Naive thymus-derived CD4-positive, alpha-beta T cell (primary cell): Measurements from ENCODE around the gene CAPZA1. TPM values are rescaled to one million over a fixed set of nuclear protein-coding genes. Genes with fewer than 3 reads are reported as not detected.

Experiments
- ATAC-seq: fragments of 150-1000 bp; cut with Tn5 transposase; 2 replicates; pipeline ENCODE4 v1.10.0; 2021; ENCODE audit warnings: mild to moderate bottlenecking, moderate library complexity
- CTCF ChIA-PET: fragments of 350-600 bp; sonication (Branson Sonifier 250); formaldehyde crosslinking; loops from one replicate; lab custom pipeline; 2021; ENCODE audit warnings: antibody characterized with exemption; lab: Charles Lee
- POLR2A ChIA-PET: fragments of 350-600 bp; sonication (Branson Sonifier 250); formaldehyde crosslinking; loops from one replicate; lab custom pipeline; 2021; ENCODE audit warnings: antibody characterized with exemption, inconsistent platforms; lab: Charles Lee
- DNase-seq, 9 donors: peaks; one replicate each; pipeline versions ENCODE4 v3.0.0 to v3.0.0-alpha.2; 2020 to 2022; ENCODE audit warnings: mixed read lengths in 1 of 9
- H3K27ac ChIP-seq: one replicate; pipeline ENCODE4 v1.7.0; 2013; ENCODE audit warnings: mild to moderate bottlenecking, low read depth, low read length, moderate library complexity
- H3K27me3 ChIP-seq, 2 donors: one replicate each; pipeline ENCODE4 v1.7.0; 2013; ENCODE audit warnings: low read length in 2 of 2, mild to moderate bottlenecking in 2 of 2, moderate library complexity in 2 of 2; ENCODE audit not compliant: control insufficient read depth in 2 of 2, insufficient read depth in 2 of 2
- H3K36me3 ChIP-seq, 3 experiments: 1 replicate in 2 of 3; 2 replicates in 1 of 3; pipeline ENCODE4 v1.7.0; 2013; ENCODE audit warnings: low read length in 3 of 3, mild to moderate bottlenecking in 3 of 3, moderate library complexity in 1 of 3; ENCODE audit not compliant: insufficient read depth in 3 of 3, control insufficient read depth in 2 of 3
- H3K4me1 ChIP-seq, 2 donors: one replicate each; pipeline ENCODE4 v1.7.0; 2013; ENCODE audit warnings: low read length in 2 of 2, mild to moderate bottlenecking in 2 of 2, moderate library complexity in 1 of 2; ENCODE audit not compliant: control insufficient read depth in 2 of 2, insufficient read depth in 2 of 2
- H3K4me3 ChIP-seq: 2 replicates; pipeline ENCODE4 v1.7.0; 2013; ENCODE audit warnings: mild to moderate bottlenecking, low read length
- H3K9me3 ChIP-seq, 3 experiments: 1 replicate in 2 of 3; 2 replicates in 1 of 3; pipeline ENCODE4 v1.7.0; 2013; ENCODE audit warnings: low read length in 3 of 3; ENCODE audit not compliant: control insufficient read depth in 2 of 3
- H3K27ac Mint-ChIP-seq, 9 donors: one replicate each; pipeline ENCODE4 v1.8.0; 2020 to 2022; ENCODE audit warnings: mixed read lengths in 9 of 9, mild to moderate bottlenecking in 8 of 9, moderate library complexity in 5 of 9, inconsistent platforms in 2 of 9
- H3K27me3 Mint-ChIP-seq, 5 donors: one replicate each; pipeline ENCODE4 v1.8.0; 2021 to 2022; ENCODE audit warnings: mixed read lengths in 5 of 5, mild to moderate bottlenecking in 1 of 5
- H3K36me3 Mint-ChIP-seq, 5 donors: one replicate each; pipeline ENCODE4 v1.8.0; 2020 to 2022; ENCODE audit warnings: mixed read lengths in 5 of 5, mild to moderate bottlenecking in 3 of 5, inconsistent platforms in 1 of 5
- H3K4me1 Mint-ChIP-seq, 7 donors: one replicate each; pipeline ENCODE4 v1.8.0; 2020 to 2022; ENCODE audit warnings: mixed read lengths in 7 of 7, mild to moderate bottlenecking in 3 of 7, inconsistent platforms in 1 of 7
- H3K4me3 Mint-ChIP-seq, 10 donors: one replicate each; pipeline ENCODE4 v1.8.0; 2020 to 2022; ENCODE audit warnings: mild to moderate bottlenecking in 10 of 10, mixed read lengths in 10 of 10, moderate library complexity in 6 of 10, inconsistent platforms in 2 of 10
- H3K9me3 Mint-ChIP-seq, 11 donors: one replicate each; pipeline ENCODE4 v1.8.0; 2020 to 2022; ENCODE audit warnings: mixed read lengths in 11 of 11, mild to moderate bottlenecking in 4 of 11, inconsistent platforms in 1 of 11, moderate library complexity in 1 of 11
- intact Hi-C, 2 donors: fragments of 100-400 bp; cut with micrococcal nuclease; formaldehyde crosslinking; loops; one replicate each; pipeline ENCODE4 v1.15.1; 2023
- polyA plus RNA-seq, 2 donors: library from polyadenylated mRNA; unstranded; fragments of 300-500 nt; fragmentation: Illumina TruSeq; gene quantifications; one replicate each; pipeline ENCODE4 v1.2.3, GENCODE V29; 2021
- total RNA-seq, 6 experiments: library from RNA in 5 of 6; stranded (reverse) in 5 of 6; gene quantifications; 1 replicate in 5 of 6; 2 replicates in 1 of 6; pipeline ENCODE4 v1.2.3 and lab custom pipeline; 2021 to 2026

The CAPZA1 gene
- total and polyA plus RNA-seq, 7 experiments from 2014 or later = 114 to 237 (median 135) TPM

DNA sequence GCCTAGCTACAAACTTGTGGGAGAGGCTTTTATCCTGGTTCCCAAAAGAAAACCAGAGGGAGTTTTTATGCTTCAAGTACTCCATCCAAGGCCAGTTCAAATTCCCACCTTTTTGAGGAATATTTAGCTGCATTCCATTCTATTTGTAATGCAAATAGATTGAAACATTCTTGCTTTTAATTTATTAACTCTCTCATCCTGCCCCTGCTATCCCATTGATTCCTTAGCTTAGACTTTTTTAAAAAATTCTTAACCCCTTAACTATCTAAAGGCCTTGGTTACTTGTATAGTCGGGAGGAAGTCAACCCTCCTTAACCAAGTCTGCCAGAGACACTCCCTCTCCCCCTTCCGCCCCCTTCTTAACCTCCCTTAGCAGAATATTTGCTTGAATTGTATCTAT is 52.4 kb downstream of the CAPZA1 start:
- no peaks in the 10 kb centered on the region for H3K9me3 ChIP-seq
- CTCF ChIA-PET = interaction anchor here (0.6 to 2.8 kb wide), 5 partner anchors 10 to 170 kb away, joined by 3 to 6 read pairs (median 4); partner anchors contain the start of genes CAPZA1 and ST7L
- DNase-seq (no peak), ATAC-seq (no peak)
- peaks cover 0 to 43% (median 19%) of the 10 kb centered on the region in 3 experiments for H3K36me3 ChIP-seq
- H3K4me1 ChIP-seq = peaks cover 14 to 19% of the 10 kb centered on the region in 2 donors
- Mint-ChIP-seq H3K4me1 (peaks cover 26 to 62% (median 43%) of the 10 kb centered on the region in 7 donors), H3K27ac (peak overlapping the region in 8 of 9 donors; percentile 26 to 91 (median 68)), H3K27me3 (no peaks in the 10 kb centered on the region), H3K4me3 (no peak overlapping the region), H3K36me3 (peaks cover 3 to 56% (median 13%) of the 10 kb centered on the region in 5 donors), H3K9me3 (no peaks in the 10 kb centered on the region)
- POLR2A ChIA-PET = interaction anchor here (1.7 to 5.6 kb wide), 3 partner anchors 12 to 55 kb away, joined by 4 to 76 read pairs (median 6); partner anchors contain the start of genes CAPZA1, PPM1J and ST7L
- no peaks in the 10 kb centered on the region for H3K27me3 ChIP-seq
- intact Hi-C loops = loop anchor here (10.0 kb wide), 2 partner anchors 167 to 277 kb away; partner anchors contain the start of genes WNT2B (in 2 of the 2) and CTTNBP2NL (in 1 of the 2)
- peak overlapping the region; percentile 26 for H3K27ac ChIP-seq
- H3K4me3 ChIP-seq = no peak overlapping the region

DNA sequence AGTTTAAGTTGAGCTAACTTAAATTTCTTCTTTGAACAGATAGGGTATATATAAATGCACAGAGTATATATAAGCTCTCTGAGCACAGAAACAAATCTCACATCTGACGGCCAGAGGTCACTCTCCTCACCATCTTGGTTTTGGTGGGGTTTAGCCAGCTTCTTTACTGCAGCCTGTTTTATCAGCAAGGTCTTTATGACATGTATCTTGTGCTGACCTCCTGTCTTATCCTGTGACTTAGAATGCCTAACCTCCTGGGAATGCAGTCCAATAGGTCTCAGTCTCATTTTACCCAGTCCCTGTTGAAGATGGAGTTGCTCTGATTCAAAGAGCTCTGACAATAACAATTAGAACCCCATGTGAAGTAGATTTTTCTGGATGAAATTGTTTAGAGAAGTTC is 53.2 kb downstream of the CAPZA1 start:
- Histone ChIP-seq H3K36me3 (peaks cover 0 to 34% (median 19%) of the 10 kb centered on the region in 3 experiments), H3K4me3 (no peak overlapping the region), H3K9me3 (no peaks in the 10 kb centered on the region), H3K27me3 (no peaks in the 10 kb centered on the region), H3K4me1 (peaks cover 17 to 19% of the 10 kb centered on the region in 2 donors), H3K27ac (peak overlapping the region; percentile 26)
- ChIA-PET POLR2A (interaction anchor here (0.7 to 5.6 kb wide), 8 partner anchors 11 to 76 kb away, joined by 3 to 76 read pairs (median 4); partner anchors contain the start of genes CAPZA1, PPM1J and ST7L), CTCF (interaction anchor here (0.7 to 2.8 kb wide), 4 partner anchors 9 to 171 kb away, joined by 3 to 6 read pairs (median 4); partner anchors contain the start of genes CAPZA1 and ST7L)
- Mint-ChIP-seq H3K4me3 (peak overlapping the region in 9 of 10 donors; percentile 7 to 99 (median 94)), H3K4me1 (peaks cover 30 to 63% (median 50%) of the 10 kb centered on the region in 7 donors), H3K27me3 (no peaks in the 10 kb centered on the region), H3K36me3 (peaks cover 0 to 52% (median 7%) of the 10 kb centered on the region in 5 donors), H3K27ac (peak overlapping the region; percentile 28 to 97 (median 86)), H3K9me3 (no peaks in the 10 kb centered on the region)
- DNase-seq (no peak), ATAC-seq (no peak)
- intact Hi-C loops = loop anchor here (10.0 kb wide), 2 partner anchors 168 to 278 kb away; partner anchors contain the start of genes WNT2B (in 2 of the 2) and CTTNBP2NL (in 1 of the 2)

DNA sequence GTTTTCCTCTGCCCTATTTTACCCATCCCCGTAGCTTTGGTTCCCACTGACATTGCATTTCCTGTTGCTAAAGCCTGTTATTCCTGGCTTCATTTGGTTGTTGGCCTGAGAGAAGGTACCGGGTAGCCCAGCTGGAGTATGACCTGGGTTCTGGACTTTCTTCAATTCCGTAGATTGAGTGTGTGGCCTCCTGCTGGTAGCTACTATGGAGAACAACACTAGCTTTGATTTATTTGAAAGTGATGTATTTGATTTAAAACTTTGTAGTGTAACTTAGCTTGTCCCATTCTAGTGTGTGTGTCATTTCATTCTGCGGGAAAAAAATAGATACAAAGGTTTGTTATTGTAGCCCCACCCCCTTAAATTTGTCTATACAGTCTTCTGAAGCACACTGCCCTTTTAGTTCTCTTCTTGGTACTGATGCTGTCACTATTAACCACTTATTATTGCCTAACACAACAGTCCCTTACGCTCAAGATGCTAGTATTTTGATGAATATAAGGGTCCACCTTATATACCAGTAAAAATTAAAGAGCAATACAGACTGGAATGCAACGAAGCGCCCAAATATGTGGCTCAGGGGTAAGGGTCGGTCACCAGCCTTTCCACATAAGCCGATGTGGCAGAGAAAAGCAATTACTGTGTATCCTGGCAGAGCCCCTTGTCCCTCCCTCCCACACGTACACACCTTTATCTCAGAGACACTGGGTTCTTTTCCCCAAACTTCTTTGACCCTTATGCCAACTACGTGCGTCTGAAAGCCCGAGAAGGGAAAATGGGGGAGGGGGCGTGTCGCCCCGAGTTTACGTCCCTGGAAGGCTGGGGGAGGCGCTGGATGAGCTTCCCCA is 54.2 kb downstream of the CAPZA1 start:
- DNase-seq = peak in 7 of 9 donors; percentile 19 to 46 (median 31)
- Histone ChIP-seq H3K36me3 (peaks cover 0 to 25% (median 19%) of the 10 kb centered on the region in 3 experiments), H3K27me3 (no peaks in the 10 kb centered on the region), H3K4me1 (peaks cover 17 to 19% of the 10 kb centered on the region in 2 donors), H3K27ac (peak overlapping the region; percentile 88), H3K4me3 (peak overlapping the region; percentile 92), H3K9me3 (no peaks in the 10 kb centered on the region)
- ChIA-PET CTCF (interaction anchor here (0.8 to 2.8 kb wide), 4 partner anchors 16 to 73 kb away, joined by 3 to 6 read pairs (median 4); partner anchors contain the start of genes CAPZA1 and ST7L), POLR2A (interaction anchor here (0.5 to 5.6 kb wide), 16 partner anchors 9 to 1099 kb away, joined by 3 to 76 read pairs (median 4); partner anchors contain the start of genes CAPZA1, MAGI3, PPM1J and ST7L)
- no peaks in the 10 kb centered on the region for H3K27me3 Mint-ChIP-seq
- peak overlapping the region; percentile 86 to 98 (median 94) for H3K27ac Mint-ChIP-seq
- peak overlapping the region; percentile 94 to 99 (median 97) for H3K4me3 Mint-ChIP-seq
- H3K36me3 Mint-ChIP-seq = peaks cover 0 to 50% (median 6%) of the 10 kb centered on the region in 5 donors
- ATAC-seq = peak; percentile 53
- intact Hi-C loops = loop anchor here (1.0 to 10.0 kb wide), 7 partner anchors 31 to 279 kb away; partner anchors contain the start of genes PPM1J (in 2 of the 2), WNT2B (in 2 of the 2), CAPZA1 (in 1 of the 2) and CTTNBP2NL (in 1 of the 2)
- no peaks in the 10 kb centered on the region for H3K9me3 Mint-ChIP-seq
- H3K4me1 Mint-ChIP-seq = peaks cover 31 to 63% (median 51%) of the 10 kb centered on the region in 7 donors

DNA sequence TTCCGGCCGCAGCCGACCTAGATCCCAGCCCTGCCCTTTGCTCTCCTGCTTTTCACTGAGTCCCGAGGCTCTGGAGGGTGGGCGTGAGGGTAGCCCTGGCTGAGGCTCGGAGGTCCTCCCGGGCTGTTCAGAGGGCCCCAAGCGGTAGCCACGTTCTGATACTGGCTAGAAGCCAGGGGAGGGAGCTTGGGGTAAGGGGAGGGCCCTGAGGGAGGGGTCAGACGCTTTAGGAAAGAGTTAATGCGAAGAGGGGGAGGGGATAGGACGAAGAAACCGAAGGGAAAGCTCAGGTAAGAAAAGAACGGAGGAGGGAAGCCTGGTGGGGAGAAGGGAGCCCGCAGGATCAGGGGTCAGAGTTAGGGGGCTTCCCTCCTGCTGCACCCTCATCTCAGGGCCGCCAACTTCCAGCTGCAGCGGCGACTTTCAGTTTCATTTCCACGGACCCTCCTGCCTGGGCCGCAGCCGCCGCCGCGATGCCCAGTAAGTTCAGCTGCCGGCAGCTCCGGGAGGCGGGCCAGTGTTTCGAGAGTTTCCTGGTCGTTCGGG is 54.9 kb downstream of the CAPZA1 start, which contains the start of gene MOV10:
MOV10 (plus strand) TSS at position 220 of the 546 bp plus-strand sequence; CDS start at position 474, 254 bp downstream.
- H3K4me1 Mint-ChIP-seq = peaks cover 37 to 62% (median 58%) of the 10 kb centered on the region in 7 donors

DNA sequence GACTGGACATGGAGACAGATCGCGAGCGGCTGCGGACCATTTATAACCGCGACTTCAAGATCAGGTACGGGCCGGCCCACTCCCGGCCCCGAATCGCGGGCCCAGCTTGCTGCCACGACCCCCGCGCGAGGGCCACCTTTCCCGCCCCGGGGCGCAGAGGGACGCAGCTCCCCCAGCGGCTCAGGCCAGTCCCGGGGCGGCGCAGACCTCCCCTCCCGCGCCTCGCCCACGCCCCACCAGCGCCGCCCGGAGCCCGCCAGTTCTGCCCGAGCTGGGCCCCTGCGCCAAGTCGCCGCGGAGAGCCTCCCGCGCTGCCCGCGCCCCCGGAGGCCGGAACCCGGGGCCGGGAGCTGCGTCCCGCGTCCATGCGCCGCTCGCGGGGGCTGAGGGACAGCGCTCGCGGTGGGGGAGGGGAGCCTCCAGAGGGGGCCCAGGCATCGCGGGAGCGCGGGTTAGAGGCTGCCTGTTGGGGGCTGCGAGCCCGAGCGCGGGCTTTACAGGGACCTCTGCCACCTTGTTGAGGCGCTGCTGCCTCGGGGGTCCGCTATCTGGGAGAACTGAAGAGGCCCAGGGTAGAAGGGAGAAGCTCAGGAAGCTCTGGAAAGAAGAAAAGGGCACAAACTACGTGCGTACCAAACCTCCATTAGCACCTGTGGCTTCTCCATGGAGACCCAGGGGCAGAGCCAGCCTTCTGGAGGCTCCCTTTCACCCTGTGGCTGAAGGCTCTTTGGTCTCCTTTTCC is 55.5 kb downstream of the CAPZA1 start:
- Mint-ChIP-seq H3K4me3 (peak overlapping the region; percentile 94 to 99 (median 97)), H3K36me3 (peaks cover 4 to 46% (median 9%) of the 10 kb centered on the region in 5 donors), H3K4me1 (peaks cover 38 to 65% (median 63%) of the 10 kb centered on the region in 7 donors), H3K9me3 (peaks cover 0 to 3% (median 0%) of the 10 kb centered on the region in 11 donors), H3K27ac (peak overlapping the region; percentile 90 to 98 (median 95)), H3K27me3 (no peaks in the 10 kb centered on the region)
- Histone ChIP-seq H3K27me3 (no peaks in the 10 kb centered on the region), H3K9me3 (no peaks in the 10 kb centered on the region), H3K4me3 (peak overlapping the region; percentile 92), H3K4me1 (peaks cover 17 to 19% of the 10 kb centered on the region in 2 donors), H3K27ac (peak overlapping the region; percentile 88), H3K36me3 (peaks cover 0 to 12% (median 10%) of the 10 kb centered on the region in 3 experiments)
- ChIA-PET POLR2A (interaction anchor here (0.5 to 5.6 kb wide), 19 partner anchors 9 to 1917 kb away, joined by 3 to 76 read pairs (median 3); partner anchors contain the start of genes CAPZA1, LRIG2, MAGI3 and PPM1J), CTCF (interaction anchor here (0.6 to 2.8 kb wide), 7 partner anchors 27 to 175 kb away, joined by 3 to 6 read pairs (median 3); partner anchors contain the start of genes CAPZA1 and ST7L)
- DNase-seq (peak; percentile 20 to 66 (median 40)), ATAC-seq (peak; percentile 53)
- intact Hi-C loops = loop anchor here (1.0 to 10.0 kb wide), 8 partner anchors 30 to 280 kb away; partner anchors contain the start of genes PPM1J (in 2 of the 2), WNT2B (in 2 of the 2), CAPZA1 (in 1 of the 2) and CTTNBP2NL (in 1 of the 2)

More for the DNA sequence above, 54.9 kb downstream of the CAPZA1 start, which contains the start of gene MOV10:
- peak within 1 kb of the TSS; percentile 88 for H3K27ac ChIP-seq
- H3K27ac Mint-ChIP-seq = peak within 1 kb of the TSS; percentile 90 to 98 (median 95)
- peak within 1 kb of the TSS; percentile 92 for H3K4me3 ChIP-seq
- ATAC-seq (peak; percentile 73), DNase-seq (peak; percentile 38 to 62 (median 59))
- intact Hi-C loops = loop anchor here (1.0 to 10.0 kb wide), 7 partner anchors 31 to 280 kb away; partner anchors contain the start of genes PPM1J (in 2 of the 2), WNT2B (in 2 of the 2), CAPZA1 (in 1 of the 2) and CTTNBP2NL (in 1 of the 2)
- H3K36me3 Mint-ChIP-seq = peaks cover 0 to 48% (median 5%) of the 10 kb centered on the region in 5 donors
- no peaks in the 10 kb centered on the region for H3K9me3 ChIP-seq
- ChIA-PET CTCF (interaction anchor here (0.8 to 2.8 kb wide), 5 partner anchors 27 to 175 kb away, joined by 3 to 6 read pairs (median 3); partner anchors contain the start of genes CAPZA1 and ST7L), POLR2A (interaction anchor here (0.5 to 5.6 kb wide), 18 partner anchors 9 to 1917 kb away, joined by 3 to 76 read pairs (median 4); partner anchors contain the start of genes CAPZA1, LRIG2, MAGI3 and PPM1J)
- no peaks in the 10 kb centered on the region for H3K27me3 ChIP-seq
- peaks cover 17 to 19% of the 10 kb centered on the region in 2 donors for H3K4me1 ChIP-seq
- H3K4me3 Mint-ChIP-seq = peak within 1 kb of the TSS; percentile 94 to 99 (median 97)
- H3K36me3 ChIP-seq = peaks cover 0 to 19% (median 17%) of the 10 kb centered on the region in 3 experiments
- H3K9me3 Mint-ChIP-seq = no peaks in the 10 kb centered on the region
- no peaks in the 10 kb centered on the region for H3K27me3 Mint-ChIP-seq
